22Rv1 (cell line): ENCODE measurements around the gene MOB2.
A peak's percentile ranks its signal among the peaks of the same experiment; 100 is the strongest.

Experiments used
- H3K27ac ChIP-seq: fragments of 450-650 bp; 2 replicates; pipeline ENCODE4 v1.5.1; 2017
- CTCF ChIP-seq: fragments of 450-650 bp; IDR thresholded peaks from 2 replicates; pipeline ENCODE4 v1.5.1; 2017; ENCODE audit warnings: mild to moderate bottlenecking
- ZFX ChIP-seq: fragments of 450-650 bp; IDR thresholded peaks from 2 replicates; pipeline ENCODE4 v1.6.1; 2017; ENCODE audit warnings: antibody characterized with exemption, borderline replicate concordance

The MOB2 gene

GRCh38 chr11:1506981-1507380, 20.4 kb upstream of the MOB2 start:
- no peak for TF ChIP-seq CTCF
- TF ChIP-seq ZFX, result no peak
- no peak overlapping the region for H3K27ac ChIP-seq

GRCh38 chr11:1505480-1505879, 18.9 kb upstream of the MOB2 start:
- no peak overlapping the region for H3K27ac ChIP-seq
- TF ChIP-seq ZFX, result no peak
- peak; percentile 41 for TF ChIP-seq CTCF

GRCh38 chr11:1504581-1505290, 18.2 kb upstream of the MOB2 start:
- TF ChIP-seq ZFX (no peak), CTCF (no peak)
- no peak overlapping the region for H3K27ac ChIP-seq

- TF ChIP-seq CTCF (no peak), ZFX (no peak)
- H3K27ac ChIP-seq, result no peak overlapping the region
Observed at GRCh38 chr11:1504138-1504537, 17.6 kb upstream of the MOB2 start.

- no peak for TF ChIP-seq CTCF
- TF ChIP-seq ZFX, result no peak
- H3K27ac ChIP-seq, result no peak overlapping the region
Observed at GRCh38 chr11:1503708-1504104, 17.1 kb upstream of the MOB2 start.

GRCh38 chr11:1502954-1503707, 16.6 kb upstream of the MOB2 start:
- no peak for TF ChIP-seq CTCF
- no peak for TF ChIP-seq ZFX
- H3K27ac ChIP-seq, result no peak overlapping the region
